A673 (cell line): ENCODE results near the gene MIPOL1.

Experiments
- EZH2 ChIP-seq: fragments of 200-600 bp; sonication (generic); IDR thresholded peaks from 2 replicates; pipeline ENCODE4 v1.6.1; 2017; ENCODE audit warnings: borderline replicate concordance, low read depth, mild to moderate bottlenecking, mixed read lengths, antibody characterized with exemption, low read length; ENCODE audit not compliant: poor library complexity, severe bottlenecking
- TF ChIP-seq, protein P1 (sequence below): fragments of 300-800, 200-600 bp; sonication (generic); conservative IDR thresholded peaks from 2 replicates; pipeline ENCODE4 v1.5.1; 2017; ENCODE audit warnings: low read depth, mild to moderate bottlenecking, antibody characterized with exemption, low read length, moderate library complexity, mixed read lengths

DNA sequence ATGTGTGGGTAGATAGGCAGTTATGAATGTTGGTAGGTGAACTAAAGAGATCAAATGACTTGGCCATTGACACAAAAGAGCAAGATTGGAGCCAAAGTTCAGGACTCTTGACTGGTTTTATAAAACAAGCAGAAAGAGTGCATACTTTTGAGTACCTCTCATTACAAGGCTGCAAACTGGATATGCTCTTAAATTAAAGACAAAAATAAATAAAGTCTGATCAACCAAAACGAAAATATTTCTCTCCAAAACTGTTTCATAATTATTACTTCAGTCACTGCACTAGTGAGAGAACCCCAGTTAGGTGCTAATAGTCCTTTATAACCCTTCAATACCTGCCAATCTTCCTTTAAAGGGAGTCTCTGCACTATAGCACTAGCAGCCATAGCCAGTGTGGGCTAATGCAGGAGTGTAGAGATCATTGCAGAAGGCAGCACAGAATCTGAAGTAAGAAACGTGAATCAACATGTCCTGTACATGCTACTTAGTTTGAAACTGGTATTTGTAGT is 250.2 kb downstream of the MIPOL1 start:
- TF ChIP-seq, protein P1, sequence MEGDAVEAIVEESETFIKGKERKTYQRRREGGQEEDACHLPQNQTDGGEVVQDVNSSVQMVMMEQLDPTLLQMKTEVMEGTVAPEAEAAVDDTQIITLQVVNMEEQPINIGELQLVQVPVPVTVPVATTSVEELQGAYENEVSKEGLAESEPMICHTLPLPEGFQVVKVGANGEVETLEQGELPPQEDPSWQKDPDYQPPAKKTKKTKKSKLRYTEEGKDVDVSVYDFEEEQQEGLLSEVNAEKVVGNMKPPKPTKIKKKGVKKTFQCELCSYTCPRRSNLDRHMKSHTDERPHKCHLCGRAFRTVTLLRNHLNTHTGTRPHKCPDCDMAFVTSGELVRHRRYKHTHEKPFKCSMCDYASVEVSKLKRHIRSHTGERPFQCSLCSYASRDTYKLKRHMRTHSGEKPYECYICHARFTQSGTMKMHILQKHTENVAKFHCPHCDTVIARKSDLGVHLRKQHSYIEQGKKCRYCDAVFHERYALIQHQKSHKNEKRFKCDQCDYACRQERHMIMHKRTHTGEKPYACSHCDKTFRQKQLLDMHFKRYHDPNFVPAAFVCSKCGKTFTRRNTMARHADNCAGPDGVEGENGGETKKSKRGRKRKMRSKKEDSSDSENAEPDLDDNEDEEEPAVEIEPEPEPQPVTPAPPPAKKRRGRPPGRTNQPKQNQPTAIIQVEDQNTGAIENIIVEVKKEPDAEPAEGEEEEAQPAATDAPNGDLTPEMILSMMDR, result no peak
- no peak for TF ChIP-seq EZH2
